SU-DHL-6 (cell line): ENCODE data around the gene SCLY.

ENCODE experiments used
- H2AFZ ChIP-seq: fragments of 200-600 bp; sonication (generic); 2 replicates; pipeline ENCODE4 v1.6.1; 2014; ENCODE audit warnings: low read depth, mild to moderate bottlenecking, moderate library complexity, mixed read lengths, antibody characterized with exemption, low read length; ENCODE audit not compliant: severe bottlenecking
- H3F3A ChIP-seq: fragments of 200-600 bp; shearing (Covaris generic); 2 replicates; pipeline ENCODE4 v1.6.0; 2016; ENCODE audit warnings: antibody characterized with exemption, mild to moderate bottlenecking; ENCODE audit not compliant: insufficient read depth
- H3K27ac ChIP-seq: fragments of 200-600 bp; sonication (generic); 2 replicates; pipeline ENCODE4 v1.5.1; 2016; ENCODE audit warnings: low read depth, mild to moderate bottlenecking, low read length, moderate library complexity, mixed read lengths
- H3K27me3 ChIP-seq: fragments of 200-600 bp; sonication (generic), shearing (Covaris generic); 2 replicates; pipeline ENCODE4 v1.6.0; 2014; ENCODE audit warnings: mild to moderate bottlenecking, low read length
- H3K36me3 ChIP-seq: fragments of 200-600 bp; sonication (generic); 2 replicates; pipeline ENCODE4 v1.6.1; 2014; ENCODE audit warnings: mild to moderate bottlenecking, low read length, mixed read lengths
- H3K4me2 ChIP-seq: fragments of 300-600, 200-600 bp; shearing (Covaris generic), sonication (generic); 2 replicates; pipeline ENCODE4 v1.6.0; 2014; ENCODE audit warnings: low read length, low read depth, mild to moderate bottlenecking; ENCODE audit not compliant: poor library complexity, severe bottlenecking
- H3K4me3 ChIP-seq: fragments of 200-600 bp; sonication (generic); 2 replicates; pipeline ENCODE4 v1.5.1; 2014; ENCODE audit warnings: antibody characterized with exemption, low read length, mild to moderate bottlenecking, mixed read lengths; ENCODE audit not compliant: insufficient read depth, poor library complexity, severe bottlenecking
- H3K79me2 ChIP-seq: fragments of 200-600 bp; sonication (generic); 2 replicates; pipeline ENCODE4 v1.6.1; 2014; ENCODE audit warnings: mild to moderate bottlenecking, low read length, moderate library complexity; ENCODE audit not compliant: insufficient read depth
- H3K9ac ChIP-seq: fragments of 200-600 bp; sonication (generic); 2 replicates; pipeline ENCODE4 v1.7.0; 2014; ENCODE audit warnings: mild to moderate bottlenecking, low read length
- H3K9me2 ChIP-seq: fragments of 200-600 bp; sonication (generic); replicated peaks from 2 replicates; pipeline ENCODE4 v1.6.1; 2014; ENCODE audit warnings: low read length; ENCODE audit not compliant: insufficient read depth
- H3K9me3 ChIP-seq: fragments of 200-600 bp; sonication (generic); 2 replicates; pipeline ENCODE4 v1.6.1; 2014; ENCODE audit warnings: low read length, mixed read lengths; ENCODE audit not compliant: insufficient read depth
- H4K20me1 ChIP-seq: fragments of 200-600 bp; sonication (generic); 2 replicates; pipeline ENCODE4 v1.6.1; 2014; ENCODE audit warnings: low read depth, mild to moderate bottlenecking, antibody characterized with exemption, low read length, moderate library complexity, mixed read lengths
- EZH2phosphoT487 ChIP-seq: fragments of 200-600 bp; sonication (generic), shearing (Covaris generic); conservative IDR thresholded peaks from 2 replicates; pipeline ENCODE4 v1.6.1; 2018; ENCODE audit warnings: mild to moderate bottlenecking, antibody characterized with exemption, low read length, moderate library complexity, mixed read lengths
- TF ChIP-seq, protein P1 (sequence below): fragments of 200-600 bp; sonication (generic); IDR thresholded peaks from one replicate; pipeline ENCODE4 v1.5.1; 2017; ENCODE audit warnings: antibody characterized with exemption, mild to moderate bottlenecking, low read length, moderate library complexity; ENCODE audit not compliant: insufficient read depth, poor library complexity, severe bottlenecking

Gene SCLY

DNA sequence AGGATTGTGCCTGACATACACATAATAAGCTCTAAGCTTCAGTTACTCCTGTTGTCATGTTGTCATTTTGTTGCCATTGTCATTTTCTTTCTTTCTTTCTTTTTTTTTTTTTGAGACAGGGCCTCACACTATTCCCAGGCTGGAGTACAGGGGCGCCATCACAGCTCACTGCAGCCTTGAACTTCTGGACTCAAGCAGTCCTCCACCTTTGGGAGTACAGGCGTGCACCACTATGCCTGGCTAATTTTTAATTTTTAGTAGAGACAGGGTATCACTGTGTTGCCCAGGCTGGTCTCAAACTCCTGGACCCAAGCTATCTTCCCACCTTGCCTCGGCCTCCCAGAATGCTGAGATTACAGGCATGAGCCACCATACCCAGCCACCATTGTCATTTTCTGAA lies 30.9 kb upstream of the SCLY start:
- no peaks in the 10 kb centered on the region for H3K9me3 ChIP-seq
- H3K27me3 ChIP-seq, result no peaks in the 10 kb centered on the region
- no peaks in the 10 kb centered on the region for H3K9me2 ChIP-seq
- no peaks in the 10 kb centered on the region for H3K36me3 ChIP-seq
- no peak overlapping the region for H3K4me2 ChIP-seq
- H4K20me1 ChIP-seq, result no peaks in the 10 kb centered on the region
- H3K79me2 ChIP-seq, result no peaks in the 10 kb centered on the region
- no peak overlapping the region for H3K9ac ChIP-seq
- no peak overlapping the region for H2AFZ ChIP-seq
- TF ChIP-seq, protein P1, sequence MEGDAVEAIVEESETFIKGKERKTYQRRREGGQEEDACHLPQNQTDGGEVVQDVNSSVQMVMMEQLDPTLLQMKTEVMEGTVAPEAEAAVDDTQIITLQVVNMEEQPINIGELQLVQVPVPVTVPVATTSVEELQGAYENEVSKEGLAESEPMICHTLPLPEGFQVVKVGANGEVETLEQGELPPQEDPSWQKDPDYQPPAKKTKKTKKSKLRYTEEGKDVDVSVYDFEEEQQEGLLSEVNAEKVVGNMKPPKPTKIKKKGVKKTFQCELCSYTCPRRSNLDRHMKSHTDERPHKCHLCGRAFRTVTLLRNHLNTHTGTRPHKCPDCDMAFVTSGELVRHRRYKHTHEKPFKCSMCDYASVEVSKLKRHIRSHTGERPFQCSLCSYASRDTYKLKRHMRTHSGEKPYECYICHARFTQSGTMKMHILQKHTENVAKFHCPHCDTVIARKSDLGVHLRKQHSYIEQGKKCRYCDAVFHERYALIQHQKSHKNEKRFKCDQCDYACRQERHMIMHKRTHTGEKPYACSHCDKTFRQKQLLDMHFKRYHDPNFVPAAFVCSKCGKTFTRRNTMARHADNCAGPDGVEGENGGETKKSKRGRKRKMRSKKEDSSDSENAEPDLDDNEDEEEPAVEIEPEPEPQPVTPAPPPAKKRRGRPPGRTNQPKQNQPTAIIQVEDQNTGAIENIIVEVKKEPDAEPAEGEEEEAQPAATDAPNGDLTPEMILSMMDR, result no peak
- no peak for TF ChIP-seq EZH2phosphoT487
- H3F3A ChIP-seq, result no peaks in the 10 kb centered on the region
- H3K4me3 ChIP-seq, result no peak overlapping the region
- H3K27ac ChIP-seq, result no peak overlapping the region

DNA sequence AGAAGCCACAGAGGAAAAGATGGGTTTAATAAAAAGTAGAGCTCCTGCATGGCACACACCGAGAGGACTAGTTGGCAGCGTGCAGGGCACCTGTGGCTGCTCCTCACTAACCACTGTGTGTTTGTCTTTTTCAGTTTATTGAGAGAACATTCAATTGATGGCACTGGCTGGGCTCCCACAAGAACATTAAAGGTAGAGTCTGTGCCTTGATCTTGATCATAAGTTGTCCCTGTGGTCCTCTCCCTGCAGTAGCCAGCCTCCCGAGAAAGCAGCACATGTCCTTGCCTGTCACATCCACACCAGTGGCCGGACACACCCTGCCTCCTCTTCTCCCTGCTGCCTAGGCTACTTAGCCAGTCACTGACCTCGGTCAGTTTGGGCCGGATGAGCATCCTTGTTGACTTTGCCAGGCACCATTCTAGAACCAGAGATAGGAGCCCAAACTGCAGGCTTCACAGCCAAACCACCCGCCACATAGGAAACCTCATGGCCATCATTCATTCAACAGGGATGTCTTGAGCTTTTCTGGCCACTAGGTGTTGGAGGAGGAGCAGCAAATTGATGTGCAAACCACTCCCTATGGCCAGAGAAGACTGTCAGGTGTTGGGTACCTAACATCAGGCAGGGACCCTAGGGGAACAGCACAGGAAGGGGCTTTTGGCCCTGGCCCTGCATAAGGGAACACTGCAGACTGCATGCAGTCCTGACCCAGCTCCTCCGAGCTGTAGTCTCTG lies 30.2 kb upstream of the SCLY start:
- H3K27ac ChIP-seq, result no peak overlapping the region
- no peak overlapping the region for H3K4me3 ChIP-seq
- H2AFZ ChIP-seq, result no peak overlapping the region
- no peaks in the 10 kb centered on the region for H3K27me3 ChIP-seq
- no peaks in the 10 kb centered on the region for H3F3A ChIP-seq
- no peaks in the 10 kb centered on the region for H3K36me3 ChIP-seq
- TF ChIP-seq, protein P1, result no peak
- H4K20me1 ChIP-seq, result no peaks in the 10 kb centered on the region
- no peak overlapping the region for H3K9ac ChIP-seq
- no peak overlapping the region for H3K4me2 ChIP-seq
- no peaks in the 10 kb centered on the region for H3K79me2 ChIP-seq
- no peaks in the 10 kb centered on the region for H3K9me2 ChIP-seq
- no peaks in the 10 kb centered on the region for H3K9me3 ChIP-seq

DNA sequence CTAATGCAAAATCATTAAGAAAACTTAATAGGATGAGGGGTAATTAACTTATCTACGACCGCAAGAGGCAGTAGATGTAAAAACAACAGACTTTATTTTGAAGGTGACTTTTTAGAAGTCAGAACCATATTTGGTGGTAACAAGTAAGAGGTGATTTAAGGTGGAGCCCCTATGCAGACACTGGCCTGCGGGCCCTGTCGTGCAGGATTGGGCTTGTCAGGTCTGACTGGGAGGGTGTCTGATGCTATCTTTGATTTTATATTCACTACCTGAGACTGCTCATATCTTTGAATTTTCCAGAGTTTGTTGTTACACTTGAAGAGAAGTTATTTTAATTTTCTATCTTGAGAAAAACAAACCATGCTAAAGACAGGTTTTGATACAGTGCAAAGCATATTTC lies 29.1 kb upstream of the SCLY start:
- H3K36me3 ChIP-seq, result no peaks in the 10 kb centered on the region
- H3K4me3 ChIP-seq, result no peak overlapping the region
- H3K9me2 ChIP-seq, result no peaks in the 10 kb centered on the region
- no peak overlapping the region for H3K27ac ChIP-seq
- H3K79me2 ChIP-seq, result no peaks in the 10 kb centered on the region
- no peak overlapping the region for H3K9ac ChIP-seq
- H3K9me3 ChIP-seq, result no peaks in the 10 kb centered on the region
- H3K27me3 ChIP-seq, result no peaks in the 10 kb centered on the region
- TF ChIP-seq EZH2phosphoT487, result no peak
- TF ChIP-seq, protein P1, result no peak
- no peaks in the 10 kb centered on the region for H3F3A ChIP-seq
- H2AFZ ChIP-seq, result no peak overlapping the region
- H3K4me2 ChIP-seq, result no peak overlapping the region
- H4K20me1 ChIP-seq, result no peaks in the 10 kb centered on the region
